Uterus (tissue), 2 donors: ENCODE data around the gene TBCE.

ENCODE experiments used
- POLR2A ChIP-seq, 2 donors: fragments of 450-650 bp; IDR thresholded peaks; one replicate each; pipeline ENCODE4 v1.6.1; 2016; ENCODE audit warnings: antibody characterized with exemption in 2 of 2, mild to moderate bottlenecking in 1 of 2, moderate library complexity in 1 of 2
- TF ChIP-seq, protein P1 (sequence below), 4 experiments: fragments of 200-600 bp in 2 of 4; fragments of 450-650 bp in 2 of 4; sonication (generic) in 2 of 4; IDR thresholded peaks; one replicate each; pipeline ENCODE4 v1.5.1; 2016 to 2019; ENCODE audit warnings: antibody characterized with exemption in 4 of 4, mild to moderate bottlenecking in 2 of 4, moderate library complexity in 1 of 4

DNA sequence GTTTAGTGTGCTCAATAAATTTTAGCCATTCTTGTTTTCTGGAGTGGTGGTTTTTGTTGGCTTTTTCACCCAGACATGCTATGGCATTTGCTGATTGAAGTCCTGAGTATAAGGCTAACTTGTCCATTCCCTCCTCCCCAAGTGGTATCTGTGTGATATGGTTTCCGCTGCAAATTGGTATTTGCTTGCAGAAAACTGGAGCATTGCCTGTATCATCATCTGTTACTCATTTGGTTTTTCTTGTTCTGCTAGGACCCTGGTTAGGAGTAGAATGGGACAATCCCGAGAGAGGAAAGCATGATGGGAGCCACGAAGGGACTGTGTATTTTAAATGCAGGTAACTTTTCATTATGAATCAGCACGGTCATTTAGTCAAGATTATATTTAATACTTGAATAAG is 34.0 kb downstream of the TBCE start:
- TF ChIP-seq, protein P1, sequence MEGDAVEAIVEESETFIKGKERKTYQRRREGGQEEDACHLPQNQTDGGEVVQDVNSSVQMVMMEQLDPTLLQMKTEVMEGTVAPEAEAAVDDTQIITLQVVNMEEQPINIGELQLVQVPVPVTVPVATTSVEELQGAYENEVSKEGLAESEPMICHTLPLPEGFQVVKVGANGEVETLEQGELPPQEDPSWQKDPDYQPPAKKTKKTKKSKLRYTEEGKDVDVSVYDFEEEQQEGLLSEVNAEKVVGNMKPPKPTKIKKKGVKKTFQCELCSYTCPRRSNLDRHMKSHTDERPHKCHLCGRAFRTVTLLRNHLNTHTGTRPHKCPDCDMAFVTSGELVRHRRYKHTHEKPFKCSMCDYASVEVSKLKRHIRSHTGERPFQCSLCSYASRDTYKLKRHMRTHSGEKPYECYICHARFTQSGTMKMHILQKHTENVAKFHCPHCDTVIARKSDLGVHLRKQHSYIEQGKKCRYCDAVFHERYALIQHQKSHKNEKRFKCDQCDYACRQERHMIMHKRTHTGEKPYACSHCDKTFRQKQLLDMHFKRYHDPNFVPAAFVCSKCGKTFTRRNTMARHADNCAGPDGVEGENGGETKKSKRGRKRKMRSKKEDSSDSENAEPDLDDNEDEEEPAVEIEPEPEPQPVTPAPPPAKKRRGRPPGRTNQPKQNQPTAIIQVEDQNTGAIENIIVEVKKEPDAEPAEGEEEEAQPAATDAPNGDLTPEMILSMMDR (IDR thresholded peaks at IDR 0.05), result no peak
- no peak for TF ChIP-seq POLR2A (IDR thresholded peaks at IDR 0.05)
